GM19035 (cell line): ENCODE measurements around the gene SYP.
"Not testable (repeated sequence)": the region's sequence is repeated elsewhere in the genome, so short reads cannot be mapped to it uniquely, and the experiment has no call there.

Source experiments
- ATAC-seq: cut with Tn5 transposase; IDR thresholded peaks from one replicate; pipeline ENCODE4 v1.9.1; 2021; ENCODE audit not compliant: unreplicated experiment

The SYP gene

DNA sequence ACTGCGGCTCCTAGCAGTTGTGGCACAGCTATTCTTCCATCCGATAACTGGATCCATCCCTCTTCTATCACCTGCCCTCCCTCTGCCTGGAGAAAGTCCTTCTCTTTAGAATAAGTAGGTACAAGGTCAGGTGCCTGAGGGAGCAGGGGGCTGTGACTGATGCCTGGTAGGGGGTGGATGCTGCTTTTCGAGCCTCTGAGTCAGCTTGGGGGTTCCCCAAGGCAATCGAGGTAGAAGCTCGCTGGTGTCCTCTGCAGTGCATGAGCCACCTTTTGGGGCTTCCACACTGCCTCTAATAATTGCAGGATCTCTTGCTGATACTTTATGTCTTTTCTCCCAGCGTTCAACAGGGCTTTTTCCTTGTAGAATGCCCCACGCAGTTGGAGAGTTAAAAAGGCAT lies 56.8 kb downstream of the SYP start:
- not testable (repeated sequence) for ATAC-seq

DNA sequence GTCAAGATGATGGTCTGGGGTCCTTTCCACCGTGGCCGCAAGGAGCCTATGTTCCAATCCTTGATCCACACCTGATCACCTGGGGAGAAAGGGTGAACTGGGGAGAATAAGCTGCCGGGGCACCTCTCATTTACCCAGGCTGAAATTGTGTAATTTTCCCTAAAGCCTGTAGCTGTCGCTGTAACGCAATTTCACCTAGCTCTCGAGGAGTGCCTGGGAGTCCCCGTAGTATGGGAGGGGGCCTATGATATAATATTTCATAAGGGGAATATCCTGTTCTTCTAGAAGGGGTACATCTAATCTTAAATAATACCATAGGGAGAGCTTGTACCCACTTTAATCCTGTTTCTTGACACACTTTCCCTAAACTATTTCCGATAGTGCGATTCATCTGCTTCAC lies 57.7 kb downstream of the SYP start:
- ATAC-seq = not testable (repeated sequence)

DNA sequence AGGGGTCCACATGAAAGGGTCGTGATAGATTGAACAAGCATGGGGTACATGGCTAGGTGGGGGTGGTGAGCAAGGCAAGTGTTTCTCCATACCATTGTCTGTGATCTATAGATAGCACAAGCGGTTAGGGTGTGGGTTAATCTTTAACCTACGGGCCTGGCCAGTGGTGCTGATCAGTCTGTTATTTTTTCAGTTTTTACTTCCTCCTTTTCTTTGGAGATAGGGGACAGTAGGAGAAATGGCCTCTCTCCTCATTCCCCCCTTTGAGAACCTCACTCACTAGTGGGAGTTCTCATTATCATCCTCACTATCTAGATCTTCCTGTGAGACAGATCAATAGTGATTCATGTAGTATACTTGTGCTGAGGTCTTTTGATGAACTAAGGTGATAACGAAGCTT lies 60.3 kb downstream of the SYP start:
- no peak for ATAC-seq
